IMR-90 (cell line): Measurements from ENCODE around the gene MAN2B1. TPM values are rescaled to one million over a fixed set of nuclear protein-coding genes. Genes with fewer than 3 reads are reported as not detected.
"Not testable (repeated sequence)": the region's sequence is repeated elsewhere in the genome, so short reads cannot be mapped to it uniquely, and the experiment has no call there.

Experiments used
- ATAC-seq: fragments of 200-7000 bp; cut with Tn5 transposase; 2 replicates; pipeline ENCODE4 v1.9.1; 2020; ENCODE audit warnings: low read depth, mild to moderate bottlenecking, moderate library complexity
- BruUV-seq: library from RNA; stranded (reverse); fragments of 400-500 nt; replicated peaks from 2 replicates; lab custom pipeline; 2021; lab: Mats Ljungman, UMichigan
- CTCF ChIA-PET: fragments of 300-600 bp; formaldehyde crosslinking; extraction: SDS; loops from one replicate; lab custom pipeline; 2021; ENCODE audit warnings: antibody characterized with exemption; lab: Yijun Ruan, JAX
- POLR2A ChIA-PET: fragments of 300-600 bp; sonication (Branson Sonifier 250); formaldehyde crosslinking; loops from one replicate; lab custom pipeline; 2022; ENCODE audit warnings: antibody characterized with exemption; ENCODE audit not compliant: unreplicated experiment; lab: Charles Lee
- DNase-seq: peaks from one replicate; pipeline ENCODE4 v3.0.0; 2013
- H2AFZ ChIP-seq: replicated peaks from 2 replicates; pipeline ENCODE3; 2013; ENCODE audit warnings: low read length, mild to moderate bottlenecking; ENCODE audit not compliant: poor library complexity
- H2AK5ac ChIP-seq: 2 replicates; pipeline ENCODE4 v1.6.1; 2013; ENCODE audit warnings: low read depth, low read length, inconsistent platforms
- H2AK9ac ChIP-seq: replicated peaks from 2 replicates; pipeline ENCODE3; 2013; ENCODE audit warnings: mild to moderate bottlenecking, low read depth, low read length, moderate library complexity; ENCODE audit not compliant: poor library complexity
- H2BK120ac ChIP-seq: 2 replicates; pipeline ENCODE4 v1.6.1; 2013; ENCODE audit warnings: low read depth, low read length, inconsistent platforms
- H2BK15ac ChIP-seq: 3 replicates; pipeline ENCODE4 v1.6.1; 2013; ENCODE audit warnings: low read depth, low read length, inconsistent platforms
- H2BK20ac ChIP-seq: 2 replicates; pipeline ENCODE4 v1.6.1; 2013; ENCODE audit warnings: low read depth, mild to moderate bottlenecking, inconsistent platforms, low read length, moderate library complexity
- H2BK5ac ChIP-seq: 2 replicates; pipeline ENCODE4 v1.6.1; 2013; ENCODE audit warnings: mild to moderate bottlenecking, low read depth, low read length, inconsistent platforms; ENCODE audit not compliant: poor library complexity, severe bottlenecking
- H3K14ac ChIP-seq: replicated peaks from 2 replicates; pipeline ENCODE4 v1.6.1; 2013; ENCODE audit warnings: low read depth, low read length, inconsistent platforms
- H3K18ac ChIP-seq: 2 replicates; pipeline ENCODE4 v1.6.1; 2013; ENCODE audit warnings: low read depth, low read length, control low read depth
- H3K23ac ChIP-seq: 2 replicates; pipeline ENCODE4 v1.6.1; 2013; ENCODE audit warnings: low read depth, low read length, inconsistent platforms
- H3K27ac ChIP-seq: 2 replicates; pipeline ENCODE4 v1.5.1; 2013; ENCODE audit warnings: mild to moderate bottlenecking, control low read depth, low read length; ENCODE audit not compliant: insufficient read depth
- H3K27me3 ChIP-seq: 2 replicates; pipeline ENCODE4 v1.6.1; 2013; ENCODE audit warnings: low read length; ENCODE audit not compliant: control insufficient read depth, insufficient read depth
- H3K36me3 ChIP-seq: 2 replicates; pipeline ENCODE4 v1.6.1; 2013; ENCODE audit warnings: low read length, mixed read lengths; ENCODE audit not compliant: control insufficient read depth, insufficient read depth
- H3K4ac ChIP-seq: 2 replicates; pipeline ENCODE4 v1.6.1; 2013; ENCODE audit warnings: low read depth, low read length, inconsistent platforms
- H3K4me1 ChIP-seq: 2 replicates; pipeline ENCODE4 v1.6.1; 2013; ENCODE audit warnings: low read length, mixed read lengths; ENCODE audit not compliant: control insufficient read depth, insufficient read depth
- H3K4me2 ChIP-seq: 2 replicates; pipeline ENCODE4 v1.6.1; 2013; ENCODE audit warnings: low read depth, mild to moderate bottlenecking, control low read depth, low read length, moderate library complexity
- H3K4me3 ChIP-seq: 2 replicates; pipeline ENCODE4 v1.5.1; 2013; ENCODE audit warnings: low read depth, mild to moderate bottlenecking, control low read depth, low read length, moderate library complexity; ENCODE audit not compliant: insufficient read depth
- H3K56ac ChIP-seq: 2 replicates; pipeline ENCODE4 v1.6.1; 2013; ENCODE audit warnings: low read length, inconsistent platforms; ENCODE audit not compliant: insufficient read depth; ENCODE audit errors: extremely low read depth
- H3K79me1 ChIP-seq, 2 experiments: 2 replicates each; pipeline ENCODE4 v1.6.1; 2013; ENCODE audit warnings: low read length in 2 of 2, inconsistent platforms in 1 of 2, low read depth in 1 of 2
- H3K9ac ChIP-seq: 2 replicates; pipeline ENCODE4 v1.6.1; 2013; ENCODE audit warnings: low read depth, low read length, control low read depth
- H3K9me1 ChIP-seq: 2 replicates; pipeline ENCODE4 v1.6.1; 2013; ENCODE audit warnings: low read length, inconsistent platforms; ENCODE audit not compliant: insufficient read depth
- H3K9me3 ChIP-seq: 2 replicates; pipeline ENCODE4 v1.6.1; 2013; ENCODE audit warnings: low read length; ENCODE audit not compliant: control insufficient read depth, insufficient read depth
- H4K20me1 ChIP-seq: 2 replicates; pipeline ENCODE4 v1.6.1; 2013; ENCODE audit warnings: low read length, inconsistent platforms; ENCODE audit not compliant: insufficient read depth
- H4K5ac ChIP-seq: 2 replicates; pipeline ENCODE4 v1.6.1; 2013; ENCODE audit warnings: mild to moderate bottlenecking, low read depth, low read length, control low read depth
- H4K8ac ChIP-seq, 2 experiments: 2 replicates each; pipeline ENCODE4 v1.6.1; 2013; ENCODE audit warnings: low read depth in 2 of 2, low read length in 2 of 2, control low read depth in 1 of 2, inconsistent platforms in 1 of 2
- H4K91ac ChIP-seq: 2 replicates; pipeline ENCODE4 v1.6.1; 2013; ENCODE audit warnings: low read depth, low read length, inconsistent platforms; ENCODE audit not compliant: insufficient read depth
- WGBS, 2 experiments: methylation state at CpG; one replicate each; pipeline versions ENCODE4 v1.1.5 to v1.1.7; 2013; ENCODE audit warnings: missing lambda C conversion rate in 2 of 2; ENCODE audit not compliant: insufficient read length in 1 of 2; ENCODE audit errors: extremely low coverage in 2 of 2; 5-methylcytosine and 5-hydroxymethylcytosine counted together
- dilution Hi-C: fragments of 300-500 bp; cut with HindIII; formaldehyde crosslinking; loops from one replicate; pipeline ENCODE4 v1.14.3; 2018; ENCODE audit warnings: low sequenced_read_pairs; ENCODE audit not compliant: unreplicated experiment
- in situ Hi-C: fragments of 300-500 bp; cut with MboI; formaldehyde crosslinking; loops from 3 replicates; pipeline ENCODE4 v1.14.3; 2019; ENCODE audit warnings: low sequenced_read_pairs, inconsistent platforms, mixed read lengths
- intact Hi-C: fragments of 100-400 bp; cut with micrococcal nuclease; formaldehyde crosslinking; loops from 2 replicates; pipeline ENCODE4 v1.10.0; 2022
- polyA plus RNA-seq, 3 experiments: library from polyadenylated mRNA; depleted of rRNA; stranded (reverse); fragments of >200 nt; gene quantifications; 2 replicates each; pipeline ENCODE4 v1.2.3, GENCODE V29; 2012; ENCODE audit warnings: low replicate concordance in 1 of 3
- total RNA-seq: library from RNA; depleted of rRNA; stranded (reverse); fragments of >200 nt; gene quantifications from 2 replicates; pipeline ENCODE4 v1.2.3, GENCODE V29; 2012

Gene MAN2B1
- total and polyA plus RNA-seq, 2 of the 4 experiments (the other 2 are of a cell fraction): 10.4 to 55.4 TPM

DNA sequence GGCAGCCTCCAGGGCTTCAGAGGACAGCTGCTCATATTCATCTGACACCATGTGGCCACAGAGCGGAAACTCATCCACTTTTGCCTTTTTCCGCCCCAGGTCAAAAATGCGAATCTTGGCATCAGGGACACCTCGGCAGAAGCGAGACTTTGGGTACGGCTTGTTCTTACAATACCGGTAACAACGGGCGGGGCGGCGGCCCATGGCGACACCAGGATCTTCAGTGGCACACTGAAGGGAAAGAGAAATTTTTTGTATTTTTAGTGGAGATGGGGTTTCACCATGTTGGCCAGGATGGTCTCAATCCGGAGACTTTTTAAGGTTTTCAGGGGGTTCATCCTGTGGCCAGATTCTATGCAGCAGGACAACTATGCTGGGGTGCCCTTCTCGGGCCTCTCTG is 22.8 kb downstream of the MAN2B1 start:
- H4K5ac ChIP-seq, H2BK15ac ChIP-seq, POLR2A ChIA-PET, H2BK5ac ChIP-seq, H3K18ac ChIP-seq, H3K4ac ChIP-seq, H3K4me3 ChIP-seq, DNase-seq, H3K9me3 ChIP-seq, intact Hi-C loops, H4K20me1 ChIP-seq, H3K14ac ChIP-seq, H3K9me1 ChIP-seq, H3K23ac ChIP-seq, dilution Hi-C loops, H2AFZ ChIP-seq, H3K79me1 ChIP-seq, BruUV-seq, H3K56ac ChIP-seq, CTCF ChIA-PET, H4K91ac ChIP-seq, H3K36me3 ChIP-seq, H2BK20ac ChIP-seq, H3K27me3 ChIP-seq, H2BK120ac ChIP-seq, H3K4me2 ChIP-seq, H2AK9ac ChIP-seq, ATAC-seq, H3K9ac ChIP-seq, H3K4me1 ChIP-seq, H2AK5ac ChIP-seq, in situ Hi-C loops, H4K8ac ChIP-seq, H3K27ac ChIP-seq: not testable (repeated sequence)
- WGBS, 2 experiments: 90% methylated on average over 2 of the region's 14 CpGs; no CpG with 5 or more reads in 1 of the 2 experiments
